Gastrocnemius medialis (tissue), 4 donors: ENCODE measurements around the gene ZBTB45. TPM values are rescaled to one million over a fixed set of nuclear protein-coding genes. Genes with fewer than 3 reads are reported as not detected.

Experiments used
- ATAC-seq, 2 donors: fragments of 150-250 bp; one replicate each; pipeline ENCODE4 v1.9.1; 2016
- DNase-seq, 2 donors: peaks; one replicate each; pipeline ENCODE4 v3.0.0-alpha.2; 2019
- H3K27ac ChIP-seq, 4 donors: fragments of 200-600 bp; sonication (generic); 1 replicate in 1 of 4; 2 replicates in 3 of 4; pipeline ENCODE4 v1.5.1; 2016 to 2018; ENCODE audit warnings: mild to moderate bottlenecking in 2 of 4, moderate library complexity in 1 of 4
- H3K27me3 ChIP-seq, 3 donors: fragments of 200-600 bp; sonication (generic) in 2 of 3; 1 replicate in 1 of 3; 2 replicates in 2 of 3; pipeline versions ENCODE4 v1.5.1 to v1.6.0; 2016 to 2019; ENCODE audit warnings: mild to moderate bottlenecking in 1 of 3, moderate library complexity in 1 of 3
- H3K36me3 ChIP-seq, 2 donors: fragments of 200-600 bp; sonication (generic) in 1 of 2; one replicate each; pipeline ENCODE4 v1.5.1; 2017 to 2018
- H3K4me1 ChIP-seq, 2 donors: fragments of 200-600 bp; sonication (generic) in 1 of 2; one replicate each; pipeline ENCODE4 v1.5.1; 2016 to 2017; ENCODE audit warnings: mild to moderate bottlenecking in 2 of 2
- H3K4me3 ChIP-seq, 4 donors: fragments of 200-600 bp; sonication (generic) in 3 of 4; 1 replicate in 1 of 4; 2 replicates in 3 of 4; pipeline ENCODE4 v1.5.1; 2016 to 2019; ENCODE audit warnings: mild to moderate bottlenecking in 2 of 4
- H3K9me3 ChIP-seq, 3 donors: fragments of 200-600 bp; sonication (generic) in 2 of 3; 1 replicate in 1 of 3; 2 replicates in 2 of 3; pipeline ENCODE4 v1.5.1; 2016 to 2019
- POLR2A ChIP-seq, 2 donors: fragments of 450-650 bp; IDR thresholded peaks; one replicate each; pipeline ENCODE4 v1.6.1; 2017; ENCODE audit warnings: antibody characterized with exemption in 2 of 2, mild to moderate bottlenecking in 2 of 2, moderate library complexity in 2 of 2
- in situ Hi-C, 4 donors: fragments of 200-750 bp; cut with MboI; loops; one replicate each; pipeline versions ENCODE4 v1.15.0 to v1.8.0; 2017; ENCODE audit warnings: low sequenced_read_pairs in 4 of 4
- intact Hi-C: fragments of 100-400 bp; cut with DNase I; formaldehyde crosslinking; loops from one replicate; pipeline ENCODE4 v1.15.1; 2023; ENCODE audit warnings: low total_unique reads
- microRNA-seq, 2 donors: library from miRNA; unstranded; fragments of <30 nt; microRNA quantifications; one replicate each; pipeline ENCODE4, GENCODE V29; 2016; ENCODE audit warnings: borderline replicate concordance in 2 of 2
- total RNA-seq, 4 donors: library from RNA; depleted of rRNA; stranded (reverse); fragments of >200 nt; gene quantifications; one replicate each; pipeline versions ENCODE4 v1.1.0 to v1.2.3, GENCODE V29; 2016
- TF ChIP-seq, protein P1 (sequence below), 5 experiments: fragments of 450-650 bp in 3 of 5; fragments of 200-600 bp in 2 of 5; sonication (generic) in 2 of 5; IDR thresholded peaks in 4 of 5; conservative IDR thresholded peaks in 1 of 5; 1 replicate in 4 of 5; 2 replicates in 1 of 5; pipeline ENCODE4 v1.5.1; 2016 to 2019; ENCODE audit warnings: antibody characterized with exemption in 5 of 5, mild to moderate bottlenecking in 3 of 5, moderate library complexity in 3 of 5

Gene ZBTB45
- total RNA-seq, 4 donors from 2014 or later: 5.9 to 12.2 (median 9.6) TPM

DNA sequence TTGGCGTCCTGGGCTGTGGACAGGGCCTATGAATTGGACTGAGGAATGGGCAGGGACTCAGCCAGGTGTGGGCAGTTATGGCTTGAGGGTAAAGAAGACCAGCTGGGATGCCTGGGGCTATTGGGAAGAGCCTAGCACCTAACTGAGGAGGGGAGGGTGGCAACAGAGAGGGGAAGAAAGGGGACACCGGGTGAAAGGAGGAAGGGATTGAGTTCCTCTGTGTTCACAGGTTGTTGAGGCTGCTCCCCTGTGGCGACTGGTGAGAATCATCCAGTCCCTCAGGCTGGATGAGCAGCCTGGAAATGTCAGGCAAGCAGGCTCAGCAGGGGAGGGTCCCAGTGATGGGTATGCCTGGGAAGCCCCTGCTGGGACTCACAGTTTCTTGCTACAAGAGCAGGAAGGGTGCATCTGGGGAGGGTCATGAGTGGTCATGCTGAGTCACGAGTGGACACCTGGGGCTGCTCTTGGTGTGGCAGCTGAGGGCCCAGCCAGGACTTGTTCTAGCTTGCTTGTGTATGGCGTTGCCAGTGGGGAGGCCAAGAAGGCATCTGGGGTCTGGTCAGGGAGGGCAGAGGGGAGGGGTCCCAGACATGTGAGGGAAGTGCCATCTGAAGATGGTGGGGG is 51.3 kb downstream of the ZBTB45 start:
- ATAC-seq (no peak), DNase-seq (no peak)
- no peak for TF ChIP-seq POLR2A (IDR thresholded peaks at IDR 0.05)
- Histone ChIP-seq H3K36me3 (peaks cover 0 to 30% of the 10 kb centered on the region in 2 donors), H3K9me3 (no peaks in the 10 kb centered on the region), H3K27ac (no peak overlapping the region), H3K4me3 (no peak overlapping the region), H3K4me1 (peaks cover 10 to 13% of the 10 kb centered on the region in 2 donors), H3K27me3 (no peaks in the 10 kb centered on the region)
- intact Hi-C loops: loop anchor here (5.0 kb wide), 1 partner anchor 81 kb away; the partner anchor contains the start of gene RPS5
- in situ Hi-C loops: no loop called here

DNA sequence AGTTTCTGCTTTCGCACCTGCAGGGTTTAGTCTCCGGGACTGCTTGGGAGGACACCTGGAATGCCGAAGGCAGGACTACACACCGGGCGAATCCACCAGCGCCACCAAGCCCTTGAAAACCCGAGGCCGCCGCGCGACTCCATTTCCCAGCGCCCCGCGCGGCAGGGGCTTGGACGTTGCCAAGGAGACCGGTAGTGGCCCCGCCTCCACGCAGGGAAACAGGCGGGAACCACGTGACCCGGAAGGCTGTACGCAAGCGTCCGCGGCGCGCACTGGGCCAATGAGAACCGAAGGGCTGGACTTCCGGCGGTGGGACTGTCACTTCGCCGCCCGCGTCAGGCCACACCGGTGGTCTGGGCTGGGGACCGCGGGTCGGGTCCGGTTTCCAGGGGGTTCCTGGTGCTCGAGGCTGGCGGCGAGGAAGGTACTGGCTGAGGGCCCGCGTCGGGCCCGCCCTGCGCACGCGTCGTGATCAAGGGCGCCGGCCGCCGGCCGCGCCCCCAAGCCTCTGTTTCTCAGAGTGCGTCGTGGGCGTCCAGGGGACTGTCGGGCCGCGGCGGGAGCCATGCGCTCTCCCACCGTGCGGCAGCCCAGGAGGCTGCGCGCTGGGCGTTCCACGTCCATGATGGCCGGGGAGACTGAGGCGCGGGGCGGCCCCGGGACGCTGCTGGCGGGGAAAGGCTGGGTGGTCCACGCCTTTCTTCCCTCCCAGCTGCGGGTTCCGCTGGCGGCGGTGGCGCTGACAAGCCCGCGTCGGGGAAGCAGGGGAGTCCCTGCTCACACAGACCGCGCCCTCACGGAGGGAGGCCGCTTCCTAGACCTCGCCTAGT is 52.6 kb downstream of the ZBTB45 start, which contains the start of gene ZNF324:
Gene ZNF324 (plus strand): TSS at position 321 of the 830 bp plus-strand sequence. CDS start 2,106 bp downstream, outside the sequence.
- peaks cover 0 to 24% of the 10 kb centered on the region in 2 donors for H3K36me3 ChIP-seq
- no peaks in the 10 kb centered on the region for H3K27me3 ChIP-seq
- DNase-seq: peak; percentile 97
- peak; percentile 99 for ATAC-seq
- peaks cover 10 to 13% of the 10 kb centered on the region in 2 donors for H3K4me1 ChIP-seq
- in situ Hi-C loops: no loop called here
- peak within 1 kb of the TSS; percentile 87 to 100 (median 99) for H3K4me3 ChIP-seq
- intact Hi-C loops: loop anchor here (1.0 to 5.0 kb wide), 5 partner anchors 8 to 80 kb away; partner anchors contain the start of genes RPS5, ZNF132, ZNF324B and ZNF584
- H3K9me3 ChIP-seq: no peaks in the 10 kb centered on the region
- peak within 1 kb of the TSS; percentile 68 to 92 (median 88) for H3K27ac ChIP-seq
- TF ChIP-seq POLR2A (IDR thresholded peaks at IDR 0.05): peak; percentile 63 to 71
- TF ChIP-seq, protein P1, sequence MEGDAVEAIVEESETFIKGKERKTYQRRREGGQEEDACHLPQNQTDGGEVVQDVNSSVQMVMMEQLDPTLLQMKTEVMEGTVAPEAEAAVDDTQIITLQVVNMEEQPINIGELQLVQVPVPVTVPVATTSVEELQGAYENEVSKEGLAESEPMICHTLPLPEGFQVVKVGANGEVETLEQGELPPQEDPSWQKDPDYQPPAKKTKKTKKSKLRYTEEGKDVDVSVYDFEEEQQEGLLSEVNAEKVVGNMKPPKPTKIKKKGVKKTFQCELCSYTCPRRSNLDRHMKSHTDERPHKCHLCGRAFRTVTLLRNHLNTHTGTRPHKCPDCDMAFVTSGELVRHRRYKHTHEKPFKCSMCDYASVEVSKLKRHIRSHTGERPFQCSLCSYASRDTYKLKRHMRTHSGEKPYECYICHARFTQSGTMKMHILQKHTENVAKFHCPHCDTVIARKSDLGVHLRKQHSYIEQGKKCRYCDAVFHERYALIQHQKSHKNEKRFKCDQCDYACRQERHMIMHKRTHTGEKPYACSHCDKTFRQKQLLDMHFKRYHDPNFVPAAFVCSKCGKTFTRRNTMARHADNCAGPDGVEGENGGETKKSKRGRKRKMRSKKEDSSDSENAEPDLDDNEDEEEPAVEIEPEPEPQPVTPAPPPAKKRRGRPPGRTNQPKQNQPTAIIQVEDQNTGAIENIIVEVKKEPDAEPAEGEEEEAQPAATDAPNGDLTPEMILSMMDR (IDR thresholded peaks at IDR 0.05 in 4 of 5, conservative IDR thresholded peaks at IDR 0.05 in 1 of 5): no peak

DNA sequence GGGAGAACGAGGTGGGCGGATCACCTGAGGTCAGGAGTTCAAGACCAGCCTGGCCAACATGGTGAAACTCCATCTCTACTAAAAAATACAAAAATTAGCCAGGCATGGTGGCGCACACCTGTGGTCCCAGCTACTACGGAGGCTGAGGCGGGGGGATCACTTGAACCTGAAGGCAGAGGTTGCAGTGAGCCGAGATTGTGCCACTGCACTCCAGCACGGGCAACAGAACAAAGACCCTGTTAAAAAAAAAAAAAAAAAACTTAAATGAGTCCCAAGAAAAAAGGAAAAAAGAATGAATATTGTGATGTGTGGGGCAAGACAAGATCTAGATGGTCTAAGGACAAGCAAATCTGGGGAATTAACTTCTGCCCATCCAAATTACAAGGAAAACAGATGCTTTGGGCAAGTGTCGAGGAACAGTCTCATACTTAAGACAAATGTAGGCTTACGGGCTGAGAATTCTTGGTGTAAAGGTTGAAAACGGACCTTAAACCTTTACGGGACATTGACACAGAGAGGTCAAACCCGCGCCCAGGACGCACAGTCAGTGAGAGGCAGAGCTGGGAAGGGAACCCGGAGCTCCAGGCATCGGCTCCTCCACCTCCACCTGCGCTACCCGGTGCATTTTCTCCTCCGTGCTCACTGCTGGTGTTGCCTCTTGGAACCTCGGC is 53.4 kb downstream of the ZBTB45 start:
- peak overlapping the region in 2 of 4 donors; percentile 89 to 92 for H3K27ac ChIP-seq
- ATAC-seq: peak; percentile 14 to 25
- in situ Hi-C loops: no loop called here

More for the DNA sequence above, 53.4 kb downstream of the ZBTB45 start:
- DNase-seq: no peak
- Histone ChIP-seq H3K4me1 (peaks cover 10 to 13% of the 10 kb centered on the region in 2 donors), H3K4me3 (peak overlapping the region; percentile 87 to 100 (median 99)), H3K9me3 (no peaks in the 10 kb centered on the region), H3K36me3 (peaks cover 0 to 19% of the 10 kb centered on the region in 2 donors), H3K27me3 (no peaks in the 10 kb centered on the region)
- intact Hi-C loops: loop anchor here (1.0 to 5.0 kb wide), 4 partner anchors 15 to 79 kb away; partner anchors contain the start of genes RPS5, ZNF132, ZNF324B and ZNF584
- TF ChIP-seq, protein P1 (IDR thresholded peaks at IDR 0.05 in 4 of 5, conservative IDR thresholded peaks at IDR 0.05 in 1 of 5): no peak
- no peak for TF ChIP-seq POLR2A (IDR thresholded peaks at IDR 0.05)

Small RNAs within 50 kb of the gene (microRNA-seq; reads per million reads assigned to microRNA genes)
- gene MIR6807: 1.2 to 2.6 reads per million in 2 donors

Other genes with a start within 250 kb of the ZBTB45 start
- 1 to 10 TPM in 2 of 4 donors, under 1 TPM in 2; 0.78 to 2.1 (median 1.2) TPM for gene ZNF8, start 240.9 kb downstream of the ZBTB45 start, total RNA-seq
- 10 to 100 TPM; 27.1 to 38.2 (median 32.4) TPM for gene ERVK3-1, start 214.4 kb downstream of the ZBTB45 start, total RNA-seq
- 1 to 10 TPM; 1.1 to 2.4 (median 1.8) TPM for gene ZSCAN22, start 192.8 kb downstream of the ZBTB45 start, total RNA-seq
- gene A1BG, start 166.3 kb downstream of the ZBTB45 start, total RNA-seq: 10 to 100 TPM in 1 of 4 donors, 1 to 10 TPM in 2, not detected in 1; 4.5 to 12.5 (median 9.0) TPM
- under 1 TPM in 3 of 4 donors, not detected in 1; 0.07 to 0.87 (median 0.36) TPM for gene ZNF497, start 157.1 kb downstream of the ZBTB45 start, total RNA-seq
- gene ZNF837, start 138.8 kb downstream of the ZBTB45 start, total RNA-seq: under 1 TPM in 2 of 4 donors, not detected in 2; 0.11 to 0.36 TPM
- gene RPS5, start 132.5 kb downstream of the ZBTB45 start, total RNA-seq: 1,000 to 10,000 TPM; 1,345 to 1,665 (median 1,438) TPM
- gene RNF225, start 124.2 kb downstream of the ZBTB45 start, total RNA-seq: not detected
- gene ZNF584, start 111.2 kb downstream of the ZBTB45 start, total RNA-seq: 10 to 100 TPM in 2 of 4 donors, 1 to 10 TPM in 2; 8.5 to 21.4 (median 10.2) TPM
- 1 to 10 TPM; 1.8 to 2.7 (median 2.4) TPM for gene ZNF132, start 79.7 kb downstream of the ZBTB45 start, total RNA-seq
- gene ZNF324B, start 68.2 kb downstream of the ZBTB45 start, total RNA-seq: 1 to 10 TPM; 3.8 to 7.6 (median 7.0) TPM
- gene ZNF324, start 52.7 kb downstream of the ZBTB45 start, total RNA-seq: 10 to 100 TPM in 3 of 4 donors, 1 to 10 TPM in 1; 8.1 to 11.4 (median 11.3) TPM
- 10 to 100 TPM in 1 of 4 donors, 1 to 10 TPM in 3; 7.5 to 13.1 (median 8.9) TPM for gene ZNF446, start 43.5 kb downstream of the ZBTB45 start, total RNA-seq
- gene SLC27A5, start 7.8 kb downstream of the ZBTB45 start, total RNA-seq: 1 to 10 TPM; 2.0 to 9.1 (median 4.6) TPM
- 100 to 1,000 TPM; 145 to 239 (median 191) TPM for gene TRIM28, start 24.3 kb upstream of the ZBTB45 start, total RNA-seq
- 100 to 1,000 TPM in 2 of 4 donors, 10 to 100 TPM in 2; 82.3 to 165 (median 113) TPM for gene CHMP2A, start 35.3 kb upstream of the ZBTB45 start, total RNA-seq
- 10 to 100 TPM; 23.5 to 74.5 (median 41.6) TPM for gene UBE2M, start 38.8 kb upstream of the ZBTB45 start, total RNA-seq
- gene MZF1, start 53.5 kb upstream of the ZBTB45 start, total RNA-seq: 10 to 100 TPM in 3 of 4 donors, 1 to 10 TPM in 1; 6.8 to 21.5 (median 15.1) TPM